PC-9 (cell line): ENCODE measurements around the gene OR6B1. TPM values are rescaled to one million over a fixed set of nuclear protein-coding genes. Genes with fewer than 3 reads are reported as not detected.
"Not testable (repeated sequence)": the region's sequence is repeated elsewhere in the genome, so short reads cannot be mapped to it uniquely, and the experiment has no call there.

Experiments
- BruUV-seq: library from RNA; stranded (reverse); fragments of 400-500 nt; replicated peaks from 2 replicates; lab custom pipeline; 2021; lab: Mats Ljungman, UMichigan
- CTCF ChIA-PET: fragments of 300-600 bp; sonication (Branson Sonifier 250); formaldehyde crosslinking; loops from one replicate; lab custom pipeline; 2022; ENCODE audit warnings: antibody characterized with exemption; lab: Charles Lee
- POLR2A ChIA-PET: fragments of 300-600 bp; sonication (Branson Sonifier 250); formaldehyde crosslinking; loops from one replicate; lab custom pipeline; 2022; ENCODE audit warnings: antibody characterized with exemption; ENCODE audit not compliant: unreplicated experiment; lab: Charles Lee
- DNase-seq, 2 experiments: peaks; one replicate each; pipeline versions ENCODE4 v3.0.0 to v3.0.0-alpha.2; 2015 to 2022; ENCODE audit warnings: mixed read lengths in 1 of 2
- H2AFZ ChIP-seq: fragments of 200-600 bp; sonication (generic); 2 replicates; pipeline ENCODE4 v1.8.1; 2017; ENCODE audit warnings: antibody characterized with exemption
- H3F3A ChIP-seq: fragments of 200-600 bp; sonication (generic); 2 replicates; pipeline ENCODE4 v1.8.1; 2017; ENCODE audit warnings: antibody characterized with exemption, mild to moderate bottlenecking, low read depth; ENCODE audit not compliant: insufficient read depth
- H3K27ac ChIP-seq: fragments of 200-600 bp; sonication (generic); 2 replicates; pipeline ENCODE4 v1.6.1; 2016; ENCODE audit warnings: mixed run types
- H3K27me3 ChIP-seq: fragments of 200-600 bp; sonication (generic); 2 replicates; pipeline ENCODE4 v1.6.1; 2016; ENCODE audit warnings: low read depth, mixed run types; ENCODE audit not compliant: insufficient read depth
- H3K36me3 ChIP-seq: fragments of 200-600 bp; sonication (generic); 2 replicates; pipeline ENCODE4 v1.6.1; 2016; ENCODE audit warnings: low read depth, mixed run types
- H3K4me1 ChIP-seq: fragments of 200-600 bp; sonication (generic); replicated peaks from 2 replicates; pipeline ENCODE4 v1.6.1; 2016; ENCODE audit warnings: mixed run types; ENCODE audit not compliant: insufficient read depth
- H3K4me2 ChIP-seq: fragments of 200-600 bp; sonication (generic); 2 replicates; pipeline ENCODE4 v1.6.1; 2017; ENCODE audit warnings: mixed run types
- H3K4me3 ChIP-seq: fragments of 200-600 bp; sonication (generic); 2 replicates; pipeline ENCODE4 v1.6.1; 2016; ENCODE audit warnings: mixed run types
- H3K79me2 ChIP-seq: fragments of 200-600 bp; sonication (generic); 2 replicates; pipeline ENCODE4 v1.6.1; 2017; ENCODE audit warnings: low read depth, mixed run types
- H3K9me2 ChIP-seq: fragments of 200-600 bp; sonication (generic); 2 replicates; pipeline ENCODE4 v1.8.1; 2017; ENCODE audit warnings: mild to moderate bottlenecking; ENCODE audit not compliant: insufficient read depth
- H3K9me3 ChIP-seq: fragments of 200-600 bp; sonication (generic); 2 replicates; pipeline ENCODE4 v1.8.1; 2016; ENCODE audit warnings: low read depth; ENCODE audit not compliant: insufficient read depth
- H4K20me1 ChIP-seq: fragments of 200-600 bp; sonication (generic); 2 replicates; pipeline ENCODE4 v1.8.1; 2017; ENCODE audit not compliant: insufficient read depth
- EZH2 ChIP-seq: fragments of 200-600 bp; sonication (generic); IDR thresholded peaks from 2 replicates; pipeline ENCODE4 v1.8.0; 2017; ENCODE audit warnings: antibody characterized with exemption, low read depth
- intact Hi-C: fragments of 100-400 bp; cut with micrococcal nuclease; formaldehyde crosslinking; loops from one replicate; pipeline ENCODE4 v1.10.0; 2022; ENCODE audit not compliant: unreplicated experiment
- total RNA-seq: library from RNA; stranded (reverse); gene quantifications from 2 replicates; pipeline ENCODE4 v1.2.3, GENCODE V29; 2021
- TF ChIP-seq, protein P1 (sequence below): fragments of 200-600 bp; sonication (generic); conservative IDR thresholded peaks from 2 replicates; pipeline ENCODE4 v1.6.1; 2017; ENCODE audit warnings: mixed run types, antibody characterized with exemption, mild to moderate bottlenecking, moderate library complexity

Gene OR6B1
- total RNA-seq, 1 experiment from 2014 or later = not detected

GRCh38 chr7:144050093-144050492 is 50.0 kb downstream of the OR6B1 start:
- BruUV-seq = no TSS peak
- Histone ChIP-seq H3K27ac (no peak overlapping the region), H4K20me1 (no peaks in the 10 kb centered on the region), H2AFZ (no peak overlapping the region), H3K9me2 (no peaks in the 10 kb centered on the region), H3K27me3 (no peaks in the 10 kb centered on the region), H3F3A (no peaks in the 10 kb centered on the region), H3K4me2 (no peak overlapping the region), H3K9me3 (no peaks in the 10 kb centered on the region), H3K79me2 (no peaks in the 10 kb centered on the region), H3K4me3 (no peak overlapping the region), H3K36me3 (no peaks in the 10 kb centered on the region), H3K4me1 (no peaks in the 10 kb centered on the region)
- no peak for TF ChIP-seq EZH2
- TF ChIP-seq, protein P1, sequence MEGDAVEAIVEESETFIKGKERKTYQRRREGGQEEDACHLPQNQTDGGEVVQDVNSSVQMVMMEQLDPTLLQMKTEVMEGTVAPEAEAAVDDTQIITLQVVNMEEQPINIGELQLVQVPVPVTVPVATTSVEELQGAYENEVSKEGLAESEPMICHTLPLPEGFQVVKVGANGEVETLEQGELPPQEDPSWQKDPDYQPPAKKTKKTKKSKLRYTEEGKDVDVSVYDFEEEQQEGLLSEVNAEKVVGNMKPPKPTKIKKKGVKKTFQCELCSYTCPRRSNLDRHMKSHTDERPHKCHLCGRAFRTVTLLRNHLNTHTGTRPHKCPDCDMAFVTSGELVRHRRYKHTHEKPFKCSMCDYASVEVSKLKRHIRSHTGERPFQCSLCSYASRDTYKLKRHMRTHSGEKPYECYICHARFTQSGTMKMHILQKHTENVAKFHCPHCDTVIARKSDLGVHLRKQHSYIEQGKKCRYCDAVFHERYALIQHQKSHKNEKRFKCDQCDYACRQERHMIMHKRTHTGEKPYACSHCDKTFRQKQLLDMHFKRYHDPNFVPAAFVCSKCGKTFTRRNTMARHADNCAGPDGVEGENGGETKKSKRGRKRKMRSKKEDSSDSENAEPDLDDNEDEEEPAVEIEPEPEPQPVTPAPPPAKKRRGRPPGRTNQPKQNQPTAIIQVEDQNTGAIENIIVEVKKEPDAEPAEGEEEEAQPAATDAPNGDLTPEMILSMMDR = no peak
- ChIA-PET POLR2A (no interaction called here), CTCF (no interaction called here)
- DNase-seq = no peak
- intact Hi-C loops = loop anchor here (5.0 kb wide), 1 partner anchor 938 kb away; no protein-coding TSS in a partner anchor

DNA sequence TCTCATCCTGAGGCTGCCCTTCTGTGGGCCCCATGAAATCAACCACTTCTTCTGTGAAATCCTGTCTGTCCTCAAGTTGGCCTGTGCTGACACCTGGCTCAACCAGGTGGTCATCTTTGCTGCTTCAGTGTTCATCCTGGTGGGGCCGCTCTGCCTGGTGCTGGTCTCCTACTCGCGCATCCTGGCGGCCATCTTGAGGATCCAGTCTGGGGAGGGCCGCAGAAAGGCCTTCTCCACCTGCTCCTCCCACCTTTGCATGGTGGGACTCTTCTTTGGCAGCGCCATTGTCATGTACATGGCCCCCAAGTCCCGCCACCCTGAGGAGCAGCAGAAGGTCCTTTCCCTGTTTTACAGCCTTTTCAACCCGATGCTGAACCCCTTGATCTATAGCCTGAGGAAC is 50.8 kb downstream of the OR6B1 start:
- H4K20me1 ChIP-seq, H3K27ac ChIP-seq, H3K4me2 ChIP-seq, H3K9me2 ChIP-seq, H3K9me3 ChIP-seq, DNase-seq, H3K36me3 ChIP-seq, H3K27me3 ChIP-seq, BruUV-seq, H2AFZ ChIP-seq, H3K4me3 ChIP-seq, H3F3A ChIP-seq, CTCF ChIA-PET, H3K4me1 ChIP-seq, POLR2A ChIA-PET, H3K79me2 ChIP-seq: not testable (repeated sequence)
- intact Hi-C loops = loop anchor here (5.0 kb wide), 1 partner anchor 939 kb away; no protein-coding TSS in a partner anchor

DNA sequence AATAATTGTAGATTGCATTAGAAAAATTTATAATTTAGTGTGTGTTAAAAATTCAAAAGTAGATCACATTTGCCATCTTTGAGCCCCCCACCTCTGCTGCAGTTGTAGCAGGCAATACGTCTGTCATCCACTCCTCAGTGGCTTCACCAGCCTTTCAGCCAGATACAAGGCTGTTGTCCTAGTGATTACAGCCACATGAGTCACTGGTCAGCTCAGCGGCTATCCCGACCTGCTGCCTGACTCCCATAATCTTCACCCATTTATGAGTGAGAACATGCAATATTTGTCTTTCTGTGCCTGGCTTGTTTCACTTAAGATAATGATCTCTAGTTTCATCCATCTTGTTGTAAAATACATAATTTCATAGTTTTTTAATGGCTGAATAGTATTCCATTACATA is 57.8 kb downstream of the OR6B1 start:
- intact Hi-C loops = loop anchor here (5.0 kb wide), 1 partner anchor 334 kb away; no protein-coding TSS in a partner anchor
- DNase-seq = no peak
- no peak overlapping the region for H2AFZ ChIP-seq
- no peaks in the 10 kb centered on the region for H3K27me3 ChIP-seq
- H3K4me1 ChIP-seq = no peaks in the 10 kb centered on the region
- no peak overlapping the region for H3K4me3 ChIP-seq
- H4K20me1 ChIP-seq = no peaks in the 10 kb centered on the region
- H3F3A ChIP-seq = no peaks in the 10 kb centered on the region
- no peak for TF ChIP-seq EZH2
- TF ChIP-seq, protein P1 = no peak
- ChIA-PET CTCF (no interaction called here), POLR2A (no interaction called here)
- no TSS peak for BruUV-seq
- H3K9me2 ChIP-seq = no peaks in the 10 kb centered on the region
- no peak overlapping the region for H3K4me2 ChIP-seq
- no peaks in the 10 kb centered on the region for H3K9me3 ChIP-seq
- no peaks in the 10 kb centered on the region for H3K36me3 ChIP-seq
- no peaks in the 10 kb centered on the region for H3K79me2 ChIP-seq
- H3K27ac ChIP-seq = no peak overlapping the region

Other genes starting within 250 kb of the OR6B1 start
- 0.90 TPM in 1 of 2 replicates, not detected in the other for gene CTAGE6, start 242.6 kb upstream of the OR6B1 start, total RNA-seq
- gene TCAF1, start 98.1 kb upstream of the OR6B1 start, total RNA-seq = 41.5 and 44.6 TPM in 2 replicates
- not detected in 2 replicates for gene OR2F2, start 65.1 kb upstream of the OR6B1 start, total RNA-seq
- gene OR2F1, start 45.5 kb upstream of the OR6B1 start, total RNA-seq = not detected in 2 replicates
- gene OR2A5, start 48.6 kb downstream of the OR6B1 start, total RNA-seq = not detected in 2 replicates
- gene OR2A25, start 69.5 kb downstream of the OR6B1 start, total RNA-seq = not detected in 2 replicates
- not detected in 2 replicates for gene OR2A12, start 86.0 kb downstream of the OR6B1 start, total RNA-seq
- gene OR2A2, start 109.3 kb downstream of the OR6B1 start, total RNA-seq = not detected in 2 replicates
- gene OR2A14, start 122.9 kb downstream of the OR6B1 start, total RNA-seq = not detected in 2 replicates
- 5.8 and 8.2 TPM in 2 replicates for gene CTAGE4, start 183.1 kb downstream of the OR6B1 start, total RNA-seq
- gene ARHGEF35, start 195.5 kb downstream of the OR6B1 start, total RNA-seq = 27.6 and 29.6 TPM in 2 replicates
- gene OR2A42, start 239.3 kb downstream of the OR6B1 start, total RNA-seq = not detected in 2 replicates